Loucy (cell line): ENCODE data around the gene AGBL1.

Experiments
- H2AFZ ChIP-seq: fragments of 200-600 bp; sonication (generic); 2 replicates; pipeline ENCODE4 v1.6.0; 2016; ENCODE audit warnings: antibody characterized with exemption, mild to moderate bottlenecking, low read length, moderate library complexity
- H3F3A ChIP-seq: fragments of 200-600 bp; 2 replicates; pipeline ENCODE4 v1.6.0; 2016; ENCODE audit warnings: antibody characterized with exemption, low read depth, mild to moderate bottlenecking
- H3K27me3 ChIP-seq: fragments of 200-600 bp; sonication (generic); 2 replicates; pipeline ENCODE4 v1.6.1; 2014; ENCODE audit warnings: low read length, mild to moderate bottlenecking; ENCODE audit not compliant: insufficient read depth, poor library complexity, severe bottlenecking
- H3K36me3 ChIP-seq: fragments of 200-600 bp; sonication (generic); 2 replicates; pipeline ENCODE4 v1.6.1; 2016; ENCODE audit warnings: low read length; ENCODE audit not compliant: insufficient read depth
- H3K4me1 ChIP-seq: fragments of 200-600 bp; sonication (generic); 2 replicates; pipeline ENCODE4 v1.5.1; 2014; ENCODE audit warnings: low read length, mild to moderate bottlenecking; ENCODE audit not compliant: insufficient read depth, poor library complexity, severe bottlenecking
- H3K4me2 ChIP-seq: fragments of 200-600 bp; sonication (generic); 2 replicates; pipeline ENCODE4 v1.6.0; 2014; ENCODE audit warnings: antibody characterized with exemption, low read length, low read depth, mild to moderate bottlenecking; ENCODE audit not compliant: poor library complexity, severe bottlenecking
- H3K4me3 ChIP-seq: fragments of 200-600 bp; sonication (generic); 2 replicates; pipeline ENCODE4 v1.5.1; 2014; ENCODE audit warnings: low read length, mild to moderate bottlenecking, mixed read lengths; ENCODE audit not compliant: poor library complexity, severe bottlenecking
- H3K79me2 ChIP-seq: fragments of 200-600 bp; sonication (generic); 2 replicates; pipeline ENCODE4 v1.6.1; 2014; ENCODE audit warnings: low read length; ENCODE audit not compliant: insufficient read depth
- H3K9ac ChIP-seq: fragments of 200-600 bp; sonication (generic); 2 replicates; pipeline ENCODE4 v1.6.0; 2014; ENCODE audit warnings: mild to moderate bottlenecking, low read depth, low read length, moderate library complexity; ENCODE audit not compliant: poor library complexity, severe bottlenecking
- H3K9me2 ChIP-seq: fragments of 200-600 bp; sonication (generic); replicated peaks from 2 replicates; pipeline ENCODE4 v1.6.1; 2016; ENCODE audit warnings: low read depth, low read length, mixed read lengths
- H3K9me3 ChIP-seq: fragments of 200-600 bp; sonication (generic); 2 replicates; pipeline ENCODE4 v1.6.1; 2014; ENCODE audit warnings: mild to moderate bottlenecking, antibody characterized with exemption, low read length, low read depth; ENCODE audit not compliant: insufficient read depth
- H4K20me1 ChIP-seq: fragments of 200-600 bp; sonication (generic); 2 replicates; pipeline ENCODE4 v1.6.0; 2014; ENCODE audit warnings: antibody characterized with exemption, low read length, mild to moderate bottlenecking; ENCODE audit not compliant: insufficient read depth, poor library complexity, severe bottlenecking
- CTCF ChIP-seq: fragments of 200-600 bp; sonication (generic); conservative IDR thresholded peaks from 2 replicates; pipeline ENCODE4 v1.5.1; 2014; ENCODE audit warnings: mild to moderate bottlenecking, antibody characterized with exemption, low read length
- EZH2phosphoT487 ChIP-seq: fragments of 200-600 bp; IDR thresholded peaks from 2 replicates; pipeline ENCODE4 v1.6.1; 2018; ENCODE audit warnings: antibody characterized with exemption, mild to moderate bottlenecking, moderate library complexity, borderline replicate concordance

The AGBL1 gene

GRCh38 chr15:87032295-87032694 lies 952.6 kb downstream of the AGBL1 start:
- H3F3A ChIP-seq: no peaks in the 10 kb centered on the region
- H3K79me2 ChIP-seq: no peaks in the 10 kb centered on the region
- no peaks in the 10 kb centered on the region for H3K36me3 ChIP-seq
- H3K4me2 ChIP-seq: no peak overlapping the region
- H3K9me3 ChIP-seq: no peaks in the 10 kb centered on the region
- no peak overlapping the region for H2AFZ ChIP-seq
- H3K4me3 ChIP-seq: no peak overlapping the region
- TF ChIP-seq CTCF (no peak), EZH2phosphoT487 (no peak)
- H3K9me2 ChIP-seq: no peaks in the 10 kb centered on the region
- H3K27me3 ChIP-seq: no peaks in the 10 kb centered on the region
- H3K9ac ChIP-seq: no peak overlapping the region
- no peaks in the 10 kb centered on the region for H3K4me1 ChIP-seq
- no peaks in the 10 kb centered on the region for H4K20me1 ChIP-seq

- H3K36me3 ChIP-seq: no peaks in the 10 kb centered on the region
- no peak overlapping the region for H2AFZ ChIP-seq
- H3K9ac ChIP-seq: no peak overlapping the region
- no peaks in the 10 kb centered on the region for H3K9me2 ChIP-seq
- H3F3A ChIP-seq: no peaks in the 10 kb centered on the region
- H3K4me1 ChIP-seq: no peaks in the 10 kb centered on the region
- no peak for TF ChIP-seq EZH2phosphoT487
- no peak; the same call in 1 of the 2 replicates for TF ChIP-seq CTCF
- H3K79me2 ChIP-seq: no peaks in the 10 kb centered on the region
- H4K20me1 ChIP-seq: no peaks in the 10 kb centered on the region
- H3K27me3 ChIP-seq: no peaks in the 10 kb centered on the region
- H3K4me2 ChIP-seq: no peak overlapping the region
- no peak overlapping the region for H3K4me3 ChIP-seq
- H3K9me3 ChIP-seq: no peaks in the 10 kb centered on the region
These were observed 953.4 kb downstream of the AGBL1 start for GRCh38 chr15:87033056-87033455.

GRCh38 chr15:87034886-87035285 lies 955.2 kb downstream of the AGBL1 start:
- TF ChIP-seq CTCF (no peak), EZH2phosphoT487 (no peak)
- Histone ChIP-seq H3K9me3 (no peaks in the 10 kb centered on the region), H3K4me2 (no peak overlapping the region), H3K27me3 (no peaks in the 10 kb centered on the region), H3F3A (no peaks in the 10 kb centered on the region), H3K4me1 (no peaks in the 10 kb centered on the region), H3K79me2 (no peaks in the 10 kb centered on the region), H3K9ac (no peak overlapping the region), H3K9me2 (no peaks in the 10 kb centered on the region), H2AFZ (no peak overlapping the region), H3K4me3 (no peak overlapping the region), H4K20me1 (no peaks in the 10 kb centered on the region), H3K36me3 (no peaks in the 10 kb centered on the region)
